GM13977 (cell line): ENCODE data around the gene STK35.
"Not testable (repeated sequence)": the region's sequence is repeated elsewhere in the genome, so short reads cannot be mapped to it uniquely, and the experiment has no call there.

Experiments used
- DNase-seq: peaks from one replicate; pipeline ENCODE4 v3.0.0; 2012; ENCODE audit warnings: low spot score
- CTCF ChIP-seq: IDR thresholded peaks from 2 replicates; pipeline ENCODE4 v1.5.1; 2012; ENCODE audit warnings: mild to moderate bottlenecking, control low read depth; ENCODE audit not compliant: insufficient read depth; ENCODE audit errors: extremely low read depth, missing control alignments
- in situ Hi-C: fragments of 300-500 bp; cut with MboI; formaldehyde crosslinking; loops from one replicate; pipeline ENCODE4 v1.12.0; 2022; ENCODE audit warnings: low sequenced_read_pairs, low pct_unique_long_range_greater_than_20kb, mixed read lengths, inconsistent platforms; ENCODE audit not compliant: unreplicated experiment

Gene STK35

DNA sequence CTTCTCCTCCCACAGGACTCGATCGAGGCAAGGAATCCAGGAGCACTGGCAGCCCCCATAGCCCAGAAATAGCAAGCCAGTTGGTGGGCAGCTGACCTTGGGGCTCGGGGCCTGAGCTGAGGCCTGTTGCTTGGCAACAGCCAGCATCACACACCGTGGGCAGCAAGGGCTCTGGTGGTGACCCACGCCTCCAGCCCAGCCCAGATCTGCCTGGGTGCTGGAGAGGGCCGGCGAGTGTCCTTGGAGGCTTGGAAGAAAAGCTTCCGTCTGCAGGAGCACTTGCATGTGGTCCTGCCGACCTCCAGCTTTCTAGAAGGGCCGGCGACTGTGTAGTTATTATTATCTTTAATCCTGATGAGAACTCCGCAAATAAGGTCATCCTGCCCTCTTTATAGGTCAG lies 67.3 kb downstream of the STK35 start:
- in situ Hi-C loops, result loop anchor here (25.0 kb wide), 1 partner anchor 382 kb away; no protein-coding TSS in a partner anchor
- no peak for TF ChIP-seq CTCF
- no peak for DNase-seq

DNA sequence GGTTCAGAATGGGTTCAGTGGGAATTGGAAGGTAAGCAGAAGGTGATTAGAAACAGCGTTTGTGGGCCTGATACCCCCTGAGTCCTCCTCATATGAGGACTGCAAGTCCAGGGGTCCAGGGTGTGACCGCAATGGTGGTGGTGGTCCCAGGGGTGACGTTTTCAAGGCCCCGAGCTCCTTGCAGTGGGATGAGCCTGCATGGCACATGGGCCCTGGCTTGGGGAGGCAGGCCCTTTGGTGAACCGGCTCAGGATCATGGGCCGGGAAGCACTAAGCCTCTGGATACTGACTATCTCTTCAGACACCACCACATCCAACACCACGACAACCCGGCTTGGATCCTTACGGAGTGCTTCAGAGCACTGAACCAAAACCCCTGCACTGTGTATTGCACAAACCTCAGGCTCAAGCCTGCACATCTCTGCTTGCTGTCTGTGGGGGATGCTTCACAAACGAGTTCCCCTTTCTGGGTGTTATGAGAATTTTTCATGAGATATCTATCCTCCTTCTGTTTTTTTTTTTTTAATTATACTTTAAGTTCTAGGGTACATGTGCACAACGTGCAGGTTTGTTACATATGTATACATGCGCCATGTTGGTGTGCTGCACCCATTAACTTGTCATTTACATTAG lies 67.9 kb downstream of the STK35 start:
- no peak for DNase-seq
- no peak for TF ChIP-seq CTCF
- in situ Hi-C loops, result loop anchor here (10.0 to 25.0 kb wide), 2 partner anchors 205 to 382 kb away; no protein-coding TSS in a partner anchor

DNA sequence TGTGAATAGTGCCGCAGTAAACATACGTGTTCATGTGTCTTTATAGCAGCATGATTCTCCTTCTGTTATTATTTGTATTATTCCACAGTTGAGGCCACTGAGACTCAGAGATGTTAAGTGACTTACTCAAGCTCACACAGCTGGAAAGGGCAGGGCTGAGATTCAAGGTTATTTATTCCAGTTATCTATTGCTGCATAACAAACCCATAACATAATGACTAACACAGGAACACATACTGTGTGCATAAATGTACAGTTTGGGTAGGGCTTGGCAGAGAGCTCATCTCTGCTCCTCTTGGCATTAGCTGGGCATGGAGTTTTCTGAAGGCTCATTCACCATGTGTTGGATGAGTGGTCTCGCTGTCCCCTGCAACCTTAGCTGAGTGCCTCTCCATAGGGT lies 68.8 kb downstream of the STK35 start:
- no peak for TF ChIP-seq CTCF
- DNase-seq, result no peak
- in situ Hi-C loops, result loop anchor here (10.0 to 25.0 kb wide), 2 partner anchors 206 to 383 kb away; no protein-coding TSS in a partner anchor

GRCh38 chr20:2171266-2171790 lies 69.7 kb downstream of the STK35 start:
- no peak for DNase-seq
- no peak for TF ChIP-seq CTCF
- in situ Hi-C loops, result loop anchor here (10.0 to 25.0 kb wide), 2 partner anchors 207 to 384 kb away; no protein-coding TSS in a partner anchor

- not testable (repeated sequence) for DNase-seq
- in situ Hi-C loops, result loop anchor here (10.0 to 25.0 kb wide), 2 partner anchors 207 to 385 kb away; no protein-coding TSS in a partner anchor
Observed at GRCh38 chr20:2171840-2172239, 70.2 kb downstream of the STK35 start.

GRCh38 chr20:2172305-2173175 lies 70.9 kb downstream of the STK35 start:
- in situ Hi-C loops, result loop anchor here (10.0 to 25.0 kb wide), 2 partner anchors 208 to 385 kb away; no protein-coding TSS in a partner anchor
- peak; percentile 82 for DNase-seq
- peak; percentile 86 for TF ChIP-seq CTCF

DNA sequence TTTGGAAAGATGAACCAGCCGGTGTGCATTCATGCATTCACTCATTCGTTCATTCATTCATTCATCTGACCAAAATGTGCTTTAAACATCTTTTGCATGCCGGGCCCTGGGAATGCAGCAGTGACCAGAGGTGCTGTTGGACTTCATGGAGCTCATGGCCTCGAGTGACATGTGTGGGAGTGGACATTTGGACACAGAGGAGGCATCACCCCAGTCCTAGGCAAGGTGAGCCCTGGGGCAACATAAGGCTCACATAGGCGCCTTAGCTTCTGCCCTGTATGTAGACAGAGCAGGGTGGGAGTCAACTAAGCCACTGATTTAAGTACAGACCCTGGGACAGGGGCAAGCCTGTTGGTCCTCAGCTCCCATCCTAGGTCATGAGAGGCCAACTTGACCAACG lies 71.6 kb downstream of the STK35 start:
- no peak for TF ChIP-seq CTCF
- in situ Hi-C loops, result loop anchor here (10.0 to 25.0 kb wide), 2 partner anchors 208 to 386 kb away; no protein-coding TSS in a partner anchor
- no peak for DNase-seq
